ENCODE measurements around the gene CRYBG1. TPM values are rescaled to one million over a fixed set of nuclear protein-coding genes. Genes with fewer than 3 reads are reported as not detected.

Gene CRYBG1
- total and polyA plus RNA-seq, 5 donors from 2014 or later = 16.4 to 83.8 (median 19.6) TPM

- H3K27ac ChIP-seq (ENCODE audit: insufficient read depth, low read length, poor library complexity, severe bottlenecking) = no peak overlapping the region
Observed at GRCh38 chr6:106444777-106445507, 84.4 kb downstream of the CRYBG1 start.

GRCh38 chr6:106445508-106445878 lies 85.0 kb downstream of the CRYBG1 start:
- H3K4me1 ChIP-seq (ENCODE audit: control insufficient read depth, insufficient read depth, low read length, poor library complexity, severe bottlenecking) = peaks cover 11% of the 10 kb centered on the region
- no peak for ATAC-seq (ENCODE audit: low read depth in 2 of 2)
- no peak overlapping the region for H3K4me3 ChIP-seq (ENCODE audit: low read depth, low read length)
- no peak for DNase-seq
- H3K27me3 ChIP-seq (ENCODE audit: control insufficient read depth, insufficient read depth, low read length) = peaks cover 29% of the 10 kb centered on the region
- Mint-ChIP-seq H3K4me1 (peaks cover 0 to 12% (median 8%) of the 10 kb centered on the region in 4 donors), H3K36me3 (no peaks in the 10 kb centered on the region), H3K4me3 (no peak overlapping the region), H3K9me3 (no peaks in the 10 kb centered on the region), H3K27ac (no peak overlapping the region), H3K27me3 (peaks cover 27% of the 10 kb centered on the region)
- no peaks in the 10 kb centered on the region for H3K9me3 ChIP-seq (ENCODE audit: control insufficient read depth in 2 of 2, low read length in 2 of 2)
- no peaks in the 10 kb centered on the region for H3K36me3 ChIP-seq (ENCODE audit: control insufficient read depth, insufficient read depth, low read length)
- no peak overlapping the region for H3K27ac ChIP-seq (ENCODE audit: insufficient read depth, low read length, poor library complexity, severe bottlenecking)

More at GRCh38 chr6:106444777-106445507, 84.4 kb downstream of the CRYBG1 start:
- Mint-ChIP-seq H3K4me1 (peaks cover 0 to 12% (median 8%) of the 10 kb centered on the region in 4 donors), H3K4me3 (no peak overlapping the region), H3K27ac (no peak overlapping the region), H3K36me3 (no peaks in the 10 kb centered on the region), H3K9me3 (no peaks in the 10 kb centered on the region), H3K27me3 (peaks cover 33% of the 10 kb centered on the region)
- H3K4me1 ChIP-seq (ENCODE audit: control insufficient read depth, insufficient read depth, low read length, poor library complexity, severe bottlenecking) = peaks cover 11% of the 10 kb centered on the region
- H3K9me3 ChIP-seq (ENCODE audit: control insufficient read depth in 2 of 2, low read length in 2 of 2) = no peaks in the 10 kb centered on the region
- H3K36me3 ChIP-seq (ENCODE audit: control insufficient read depth, insufficient read depth, low read length) = no peaks in the 10 kb centered on the region
- peaks cover 30% of the 10 kb centered on the region for H3K27me3 ChIP-seq (ENCODE audit: control insufficient read depth, insufficient read depth, low read length)
- ATAC-seq (ENCODE audit: low read depth in 2 of 2) (peak; percentile 75 to 78), DNase-seq (peak; percentile 1 to 77 (median 77))
- H3K4me3 ChIP-seq (ENCODE audit: low read depth, low read length) = no peak overlapping the region

GRCh38 chr6:106446287-106446885 lies 85.9 kb downstream of the CRYBG1 start:
- Histone ChIP-seq H3K36me3 (ENCODE audit: control insufficient read depth, insufficient read depth, low read length) (no peaks in the 10 kb centered on the region), H3K9me3 (ENCODE audit: control insufficient read depth in 2 of 2, low read length in 2 of 2) (no peaks in the 10 kb centered on the region), H3K4me1 (ENCODE audit: control insufficient read depth, insufficient read depth, low read length, poor library complexity, severe bottlenecking) (peaks cover 11% of the 10 kb centered on the region), H3K27ac (ENCODE audit: insufficient read depth, low read length, poor library complexity, severe bottlenecking) (no peak overlapping the region), H3K27me3 (ENCODE audit: control insufficient read depth, insufficient read depth, low read length) (peaks cover 24% of the 10 kb centered on the region), H3K4me3 (ENCODE audit: low read depth, low read length) (no peak overlapping the region)
- H3K27me3 Mint-ChIP-seq = peaks cover 19% of the 10 kb centered on the region
- DNase-seq (peak in 2 of 3 donors; percentile 38 to 52), ATAC-seq (ENCODE audit: low read depth in 2 of 2) (peak in 1 of 2 donors; percentile 53)
- no peaks in the 10 kb centered on the region for H3K36me3 Mint-ChIP-seq
- peaks cover 0 to 12% (median 8%) of the 10 kb centered on the region in 4 donors for H3K4me1 Mint-ChIP-seq
- H3K9me3 Mint-ChIP-seq = no peaks in the 10 kb centered on the region
- H3K4me3 Mint-ChIP-seq = no peak overlapping the region
- H3K27ac Mint-ChIP-seq = no peak overlapping the region

- Histone ChIP-seq H3K36me3 (ENCODE audit: control insufficient read depth, insufficient read depth, low read length) (no peaks in the 10 kb centered on the region), H3K9me3 (ENCODE audit: control insufficient read depth in 2 of 2, low read length in 2 of 2) (no peaks in the 10 kb centered on the region), H3K27ac (ENCODE audit: insufficient read depth, low read length, poor library complexity, severe bottlenecking) (no peak overlapping the region), H3K4me1 (ENCODE audit: control insufficient read depth, insufficient read depth, low read length, poor library complexity, severe bottlenecking) (peaks cover 11% of the 10 kb centered on the region), H3K4me3 (ENCODE audit: low read depth, low read length) (no peak overlapping the region), H3K27me3 (ENCODE audit: control insufficient read depth, insufficient read depth, low read length) (peaks cover 21% of the 10 kb centered on the region)
- Mint-ChIP-seq H3K4me1 (peaks cover 0 to 12% (median 8%) of the 10 kb centered on the region in 4 donors), H3K36me3 (no peaks in the 10 kb centered on the region), H3K9me3 (no peaks in the 10 kb centered on the region), H3K27me3 (peaks cover 17% of the 10 kb centered on the region), H3K27ac (no peak overlapping the region), H3K4me3 (no peak overlapping the region)
- ATAC-seq (ENCODE audit: low read depth in 2 of 2) (no peak), DNase-seq (no peak)
Observed at GRCh38 chr6:106446983-106447382, 86.5 kb downstream of the CRYBG1 start.

- DNase-seq (peak in 2 of 3 donors; percentile 20 to 70), ATAC-seq (ENCODE audit: low read depth in 2 of 2) (peak; percentile 36 to 54)
- H3K4me1 Mint-ChIP-seq = peaks cover 0 to 12% (median 8%) of the 10 kb centered on the region in 4 donors
- Histone ChIP-seq H3K27ac (ENCODE audit: insufficient read depth, low read length, poor library complexity, severe bottlenecking) (no peak overlapping the region), H3K9me3 (ENCODE audit: control insufficient read depth in 2 of 2, low read length in 2 of 2) (no peaks in the 10 kb centered on the region), H3K4me3 (ENCODE audit: low read depth, low read length) (no peak overlapping the region), H3K27me3 (ENCODE audit: control insufficient read depth, insufficient read depth, low read length) (peaks cover 13% of the 10 kb centered on the region), H3K36me3 (ENCODE audit: control insufficient read depth, insufficient read depth, low read length) (no peaks in the 10 kb centered on the region), H3K4me1 (ENCODE audit: control insufficient read depth, insufficient read depth, low read length, poor library complexity, severe bottlenecking) (peaks cover 11% of the 10 kb centered on the region)
- H3K27ac Mint-ChIP-seq = peak overlapping the region in 2 of 3 donors; percentile 33 to 74
- H3K4me3 Mint-ChIP-seq = peak overlapping the region in 1 of 4 donors; percentile 22
- H3K27me3 Mint-ChIP-seq = peaks cover 17% of the 10 kb centered on the region
- no peaks in the 10 kb centered on the region for H3K9me3 Mint-ChIP-seq
- H3K36me3 Mint-ChIP-seq = no peaks in the 10 kb centered on the region
Observed at GRCh38 chr6:106448000-106448426, 87.5 kb downstream of the CRYBG1 start.

GRCh38 chr6:106450653-106451052 lies 90.1 kb downstream of the CRYBG1 start:
- H3K27ac ChIP-seq (ENCODE audit: insufficient read depth, low read length, poor library complexity, severe bottlenecking) = no peak overlapping the region
- H3K36me3 ChIP-seq (ENCODE audit: control insufficient read depth, insufficient read depth, low read length) = no peaks in the 10 kb centered on the region
- H3K4me3 ChIP-seq (ENCODE audit: low read depth, low read length) = no peak overlapping the region
- Mint-ChIP-seq H3K9me3 (peaks cover 0 to 2% (median 0%) of the 10 kb centered on the region in 7 donors), H3K36me3 (no peaks in the 10 kb centered on the region), H3K4me3 (no peak overlapping the region), H3K4me1 (peaks cover 0 to 12% (median 6%) of the 10 kb centered on the region in 4 donors), H3K27me3 (peaks cover 4% of the 10 kb centered on the region), H3K27ac (no peak overlapping the region)
- H3K9me3 ChIP-seq (ENCODE audit: control insufficient read depth in 2 of 2, low read length in 2 of 2) = no peaks in the 10 kb centered on the region
- no peak for DNase-seq
- no peak for ATAC-seq (ENCODE audit: low read depth in 2 of 2)
- peaks cover 11% of the 10 kb centered on the region for H3K4me1 ChIP-seq (ENCODE audit: control insufficient read depth, insufficient read depth, low read length, poor library complexity, severe bottlenecking)
- no peaks in the 10 kb centered on the region for H3K27me3 ChIP-seq (ENCODE audit: control insufficient read depth, insufficient read depth, low read length)

GRCh38 chr6:106451439-106451838 lies 90.9 kb downstream of the CRYBG1 start:
- Histone ChIP-seq H3K27me3 (ENCODE audit: control insufficient read depth, insufficient read depth, low read length) (no peaks in the 10 kb centered on the region), H3K4me3 (ENCODE audit: low read depth, low read length) (no peak overlapping the region), H3K4me1 (ENCODE audit: control insufficient read depth, insufficient read depth, low read length, poor library complexity, severe bottlenecking) (peaks cover 11% of the 10 kb centered on the region), H3K36me3 (ENCODE audit: control insufficient read depth, insufficient read depth, low read length) (no peaks in the 10 kb centered on the region), H3K27ac (ENCODE audit: insufficient read depth, low read length, poor library complexity, severe bottlenecking) (no peak overlapping the region), H3K9me3 (ENCODE audit: control insufficient read depth in 2 of 2, low read length in 2 of 2) (no peaks in the 10 kb centered on the region)
- H3K27me3 Mint-ChIP-seq = peaks cover 8% of the 10 kb centered on the region
- H3K27ac Mint-ChIP-seq = peak overlapping the region in 1 of 3 donors; percentile 39
- H3K36me3 Mint-ChIP-seq = no peaks in the 10 kb centered on the region
- peaks cover 0 to 2% (median 0%) of the 10 kb centered on the region in 7 donors for H3K9me3 Mint-ChIP-seq
- H3K4me1 Mint-ChIP-seq = peaks cover 0 to 12% (median 5%) of the 10 kb centered on the region in 4 donors
- ATAC-seq (ENCODE audit: low read depth in 2 of 2) = no peak
- no peak for DNase-seq
- no peak overlapping the region for H3K4me3 Mint-ChIP-seq

All from CD4-positive, CD25-positive, alpha-beta regulatory T cell (primary cell).